WI38 (cell line): ENCODE data around the gene NADK2.
A peak's percentile ranks its signal among the peaks of the same experiment; 100 is the strongest.

Experiments used
- H3K4me3 ChIP-seq: 2 replicates; pipeline ENCODE4 v1.5.1; 2011; ENCODE audit warnings: low read depth, mild to moderate bottlenecking, control low read depth, low read length
- TF ChIP-seq, protein P1 (sequence below): IDR thresholded peaks from 2 replicates; pipeline ENCODE4 v1.5.1; 2012; ENCODE audit warnings: low read depth, mild to moderate bottlenecking, control low read depth, low read length

NADK2 gene

GRCh38 chr5:36181774-36182173 lies 60.0 kb downstream of the NADK2 start:
- TF ChIP-seq, protein P1, sequence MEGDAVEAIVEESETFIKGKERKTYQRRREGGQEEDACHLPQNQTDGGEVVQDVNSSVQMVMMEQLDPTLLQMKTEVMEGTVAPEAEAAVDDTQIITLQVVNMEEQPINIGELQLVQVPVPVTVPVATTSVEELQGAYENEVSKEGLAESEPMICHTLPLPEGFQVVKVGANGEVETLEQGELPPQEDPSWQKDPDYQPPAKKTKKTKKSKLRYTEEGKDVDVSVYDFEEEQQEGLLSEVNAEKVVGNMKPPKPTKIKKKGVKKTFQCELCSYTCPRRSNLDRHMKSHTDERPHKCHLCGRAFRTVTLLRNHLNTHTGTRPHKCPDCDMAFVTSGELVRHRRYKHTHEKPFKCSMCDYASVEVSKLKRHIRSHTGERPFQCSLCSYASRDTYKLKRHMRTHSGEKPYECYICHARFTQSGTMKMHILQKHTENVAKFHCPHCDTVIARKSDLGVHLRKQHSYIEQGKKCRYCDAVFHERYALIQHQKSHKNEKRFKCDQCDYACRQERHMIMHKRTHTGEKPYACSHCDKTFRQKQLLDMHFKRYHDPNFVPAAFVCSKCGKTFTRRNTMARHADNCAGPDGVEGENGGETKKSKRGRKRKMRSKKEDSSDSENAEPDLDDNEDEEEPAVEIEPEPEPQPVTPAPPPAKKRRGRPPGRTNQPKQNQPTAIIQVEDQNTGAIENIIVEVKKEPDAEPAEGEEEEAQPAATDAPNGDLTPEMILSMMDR, result no peak

DNA sequence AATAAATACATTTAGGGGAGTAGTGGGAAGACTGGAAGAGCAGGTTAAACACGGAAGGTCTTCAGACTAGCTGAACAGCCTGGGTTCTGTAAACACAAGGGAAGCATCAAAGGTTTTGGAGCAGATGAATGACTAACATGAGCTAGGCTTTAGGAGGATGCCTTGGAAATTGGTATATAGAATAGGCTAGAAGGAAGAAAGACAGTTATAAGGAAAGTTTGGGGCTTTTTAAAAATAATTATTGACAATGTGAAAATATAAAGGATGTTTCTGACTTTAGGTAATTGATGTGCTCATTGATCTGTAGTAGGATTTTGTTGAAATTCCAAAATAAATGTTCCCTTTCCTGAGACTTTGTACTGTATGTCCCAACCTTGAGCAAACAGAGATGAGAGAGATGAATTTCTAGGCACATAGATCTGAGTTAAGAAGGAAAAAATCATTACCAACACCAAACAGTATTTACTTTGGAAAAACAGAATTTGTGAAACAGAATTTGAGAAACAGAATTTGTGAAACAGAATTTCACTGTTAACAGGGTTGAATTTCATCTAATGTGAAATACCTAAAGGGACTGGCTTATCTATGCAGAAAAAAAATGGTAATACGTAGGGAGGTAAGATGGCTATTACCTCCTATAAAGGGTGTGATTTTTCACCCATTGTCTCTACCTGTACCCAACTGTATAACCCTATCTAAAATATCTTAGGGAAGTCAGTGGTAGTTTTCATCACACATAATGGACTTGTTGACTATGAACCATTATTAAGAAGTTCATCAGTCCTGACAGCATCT lies 61.0 kb downstream of the NADK2 start:
- TF ChIP-seq, protein P1, result no peak
- no peak overlapping the region for H3K4me3 ChIP-seq

More at GRCh38 chr5:36181774-36182173, 60.0 kb downstream of the NADK2 start:
- H3K4me3 ChIP-seq, result no peak overlapping the region

GRCh38 chr5:36179950-36180349 lies 61.8 kb downstream of the NADK2 start:
- no peak overlapping the region for H3K4me3 ChIP-seq
- TF ChIP-seq, protein P1, result no peak

DNA sequence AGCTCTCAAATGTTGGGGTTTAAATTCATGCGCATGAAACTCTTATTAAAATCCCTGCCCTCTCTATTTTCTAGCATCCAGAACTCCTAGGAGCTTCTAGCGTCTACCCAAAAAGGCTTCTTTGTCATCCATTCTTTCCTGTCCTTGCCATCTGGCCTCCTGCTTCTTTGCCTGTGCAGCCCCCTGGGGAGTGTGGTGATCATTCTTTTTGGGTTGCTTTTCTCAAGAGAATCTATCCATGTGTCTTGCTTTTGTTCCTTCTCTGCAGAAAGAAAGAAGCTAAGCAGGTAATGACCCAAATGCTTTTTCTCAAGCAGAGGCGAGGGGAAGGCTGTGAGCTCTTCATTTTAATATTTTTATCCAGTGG lies 63.2 kb downstream of the NADK2 start:
- no peak overlapping the region for H3K4me3 ChIP-seq

DNA sequence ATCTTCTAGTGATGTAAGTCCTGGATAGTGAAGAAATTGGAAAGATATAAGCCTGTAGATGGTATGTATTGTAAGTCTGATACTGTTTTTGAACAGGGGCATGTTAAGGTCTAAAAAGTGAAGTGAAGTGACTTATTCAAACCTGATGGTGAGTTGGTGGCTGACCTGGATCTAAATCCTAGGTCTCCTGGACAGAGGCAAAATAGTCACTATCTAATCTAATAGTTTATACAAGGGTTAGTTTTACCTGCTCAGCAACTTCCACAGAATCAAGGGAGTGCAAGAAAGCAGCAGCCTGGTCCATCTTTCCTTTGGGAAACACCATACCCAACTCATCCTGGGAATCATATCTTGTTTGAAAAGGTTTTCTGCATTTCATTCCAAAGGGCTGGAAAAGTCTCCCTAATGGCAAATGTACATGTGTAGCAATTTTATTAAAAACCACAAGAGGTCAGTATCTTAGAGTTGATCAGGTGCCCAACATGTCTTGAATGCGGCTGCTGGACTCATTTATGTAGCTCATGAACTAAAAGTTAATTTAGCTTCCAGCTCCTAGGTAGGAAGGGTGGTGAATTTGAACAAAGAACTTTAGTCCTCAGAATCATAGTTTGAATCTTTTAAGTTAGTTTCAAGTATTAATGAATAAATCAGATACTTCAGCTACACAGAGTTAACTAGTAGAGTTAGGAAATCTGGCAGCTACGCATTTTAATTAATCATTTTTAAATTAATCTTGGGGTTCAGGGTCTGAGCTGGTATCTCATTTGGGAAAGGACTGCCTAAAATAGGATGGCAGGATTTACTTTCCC lies 63.8 kb downstream of the NADK2 start:
- no peak overlapping the region for H3K4me3 ChIP-seq
- TF ChIP-seq, protein P1, result peak; percentile 14; the same call in 1 of the 2 replicates

More for the DNA sequence above, 63.2 kb downstream of the NADK2 start:
- TF ChIP-seq, protein P1, result no peak

DNA sequence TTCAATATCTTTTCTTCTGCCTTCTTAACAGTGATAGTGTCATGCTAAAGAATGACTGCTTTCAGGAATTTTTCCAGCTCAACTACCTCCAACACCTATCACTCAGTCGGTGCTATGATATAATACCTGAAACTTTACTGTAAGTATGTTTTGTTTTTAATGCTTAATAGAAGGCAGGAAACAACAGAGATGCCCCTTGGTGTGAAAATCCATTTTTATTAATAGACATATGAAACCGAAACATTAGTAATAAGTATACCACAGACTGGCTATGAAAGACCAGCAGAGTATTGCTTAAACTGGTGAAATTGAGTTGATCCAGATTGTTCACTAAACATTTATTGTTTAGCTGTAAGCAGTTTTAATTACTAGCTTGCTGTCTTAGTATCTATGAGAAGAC lies 64.6 kb downstream of the NADK2 start:
- H3K4me3 ChIP-seq, result no peak overlapping the region

More for the DNA sequence above, 64.6 kb downstream of the NADK2 start:
- TF ChIP-seq, protein P1, result no peak
